ENCODE data around the gene SLC1A2. TPM values are rescaled to one million over a fixed set of nuclear protein-coding genes. Genes with fewer than 3 reads are reported as not detected.

SLC1A2 gene
- total and polyA plus RNA-seq, 4 donors = 0.35 to 17.0 (median 1.1) TPM

GRCh38 chr11:35316161-35316560 lies 103.2 kb downstream of the SLC1A2 start:
- Histone ChIP-seq H3K36me3 (ENCODE audit: control insufficient read depth in 4 of 4, insufficient read depth in 4 of 4, low read length in 4 of 4) (no peaks in the 10 kb centered on the region), H3K4me3 (no peak overlapping the region), H3K9me3 (ENCODE audit: control insufficient read depth in 4 of 4, insufficient read depth in 3 of 4, low read length in 3 of 4) (no peaks in the 10 kb centered on the region), H3K27ac (ENCODE audit: low read depth in 1 of 2, low read length in 1 of 2) (no peak overlapping the region), H3K9ac (ENCODE audit: insufficient read depth in 1 of 2, low read length in 2 of 2) (no peak overlapping the region), H3K27me3 (ENCODE audit: control insufficient read depth in 3 of 3, insufficient read depth in 3 of 3, low read length in 2 of 3) (no peaks in the 10 kb centered on the region), H3K4me1 (ENCODE audit: control insufficient read depth in 5 of 5, insufficient read depth in 5 of 5, low read length in 5 of 5) (peaks cover 0 to 12% (median 0%) of the 10 kb centered on the region in 5 donors)
- DNase-seq (no peak), ATAC-seq (ENCODE audit: insufficient read depth, low FRiP score) (no peak)
- no peak for TF ChIP-seq CTCF (IDR thresholded peaks at IDR 0.05; ENCODE audit: control extremely low read depth, extremely low read depth)
- 89 to 98% methylated on average over 2 of the region's 2 CpGs for WGBS, 2 donors

GRCh38 chr11:35313760-35314153 lies 105.6 kb downstream of the SLC1A2 start:
- Histone ChIP-seq H3K4me3 (no peak overlapping the region), H3K9ac (ENCODE audit: insufficient read depth in 1 of 2, low read length in 2 of 2) (no peak overlapping the region), H3K4me1 (ENCODE audit: control insufficient read depth in 5 of 5, insufficient read depth in 5 of 5, low read length in 5 of 5) (peaks cover 0 to 8% (median 0%) of the 10 kb centered on the region in 5 donors), H3K27me3 (ENCODE audit: control insufficient read depth in 3 of 3, insufficient read depth in 3 of 3, low read length in 2 of 3) (no peaks in the 10 kb centered on the region), H3K36me3 (ENCODE audit: control insufficient read depth in 4 of 4, insufficient read depth in 4 of 4, low read length in 4 of 4) (no peaks in the 10 kb centered on the region), H3K27ac (ENCODE audit: low read depth in 1 of 2, low read length in 1 of 2) (peak overlapping the region in 1 of 2 donors; percentile 64), H3K9me3 (ENCODE audit: control insufficient read depth in 4 of 4, insufficient read depth in 3 of 4, low read length in 3 of 4) (peaks cover 0 to 2% (median 0%) of the 10 kb centered on the region in 4 donors)
- WGBS, 2 donors = 94 to 100% methylated on average over 1 of the region's 1 CpG
- DNase-seq (no peak), ATAC-seq (ENCODE audit: insufficient read depth, low FRiP score) (no peak)
- no peak for TF ChIP-seq CTCF (IDR thresholded peaks at IDR 0.05; ENCODE audit: control extremely low read depth, extremely low read depth)

- ATAC-seq (ENCODE audit: insufficient read depth, low FRiP score) (no peak), DNase-seq (no peak)
- Histone ChIP-seq H3K4me3 (no peak overlapping the region), H3K36me3 (ENCODE audit: control insufficient read depth in 4 of 4, insufficient read depth in 4 of 4, low read length in 4 of 4) (no peaks in the 10 kb centered on the region), H3K9ac (ENCODE audit: insufficient read depth in 1 of 2, low read length in 2 of 2) (no peak overlapping the region), H3K9me3 (ENCODE audit: control insufficient read depth in 4 of 4, insufficient read depth in 3 of 4, low read length in 3 of 4) (peaks cover 0 to 2% (median 0%) of the 10 kb centered on the region in 4 donors), H3K27ac (ENCODE audit: low read depth in 1 of 2, low read length in 1 of 2) (peak overlapping the region in 1 of 2 donors; percentile 64), H3K27me3 (ENCODE audit: control insufficient read depth in 3 of 3, insufficient read depth in 3 of 3, low read length in 2 of 3) (no peaks in the 10 kb centered on the region), H3K4me1 (ENCODE audit: control insufficient read depth in 5 of 5, insufficient read depth in 5 of 5, low read length in 5 of 5) (peaks cover 0 to 3% (median 0%) of the 10 kb centered on the region in 5 donors)
- TF ChIP-seq CTCF (IDR thresholded peaks at IDR 0.05; ENCODE audit: control extremely low read depth, extremely low read depth) = no peak
- 64 to 68% methylated on average over 7 of the region's 7 CpGs for WGBS, 2 donors
Observed at GRCh38 chr11:35313066-35313759, 106.1 kb downstream of the SLC1A2 start.

Data from lung (tissue), 12 donors.